ENCODE results near the gene RPTOR.

RPTOR gene

DNA sequence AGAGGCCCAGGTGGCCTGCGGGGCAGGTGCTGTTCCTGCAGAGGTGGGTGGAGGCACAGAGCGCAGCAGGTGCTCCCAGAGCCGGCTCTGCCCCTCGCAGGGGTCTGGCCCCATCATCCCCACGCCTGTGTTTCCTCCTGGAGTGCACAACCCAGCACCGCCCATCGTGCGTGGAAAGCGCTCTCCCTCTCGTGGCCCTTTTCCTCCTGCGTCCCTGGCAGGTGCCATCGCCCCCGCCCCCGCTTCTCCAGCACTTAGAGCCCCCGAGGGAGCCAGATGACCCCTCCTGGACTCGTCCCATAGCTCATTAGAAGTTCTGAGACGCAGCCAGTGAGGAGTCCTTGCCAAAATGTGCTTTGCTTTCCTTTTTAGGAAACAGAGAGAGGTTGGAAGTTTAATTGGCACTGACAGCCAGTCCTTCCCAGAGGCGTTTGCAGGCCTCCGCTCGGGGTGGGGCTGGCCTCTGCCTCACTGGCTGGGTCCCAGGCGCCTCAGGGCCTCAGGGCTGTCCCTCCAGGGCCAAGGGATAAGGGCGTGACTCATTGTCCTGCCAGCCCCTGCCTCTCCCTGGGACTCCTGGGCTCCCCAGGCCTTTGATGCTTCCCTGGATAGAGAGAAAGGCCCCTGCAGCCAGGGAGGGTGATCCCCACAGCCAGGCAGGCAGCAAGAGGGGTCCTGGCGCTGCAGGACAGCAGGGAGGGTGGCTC, 414.8 kb downstream of the RPTOR start:
- DNase-seq (ENCODE audit: low read depth in 2 of 2): peak in 1 of 2 experiments; percentile 8

DNA sequence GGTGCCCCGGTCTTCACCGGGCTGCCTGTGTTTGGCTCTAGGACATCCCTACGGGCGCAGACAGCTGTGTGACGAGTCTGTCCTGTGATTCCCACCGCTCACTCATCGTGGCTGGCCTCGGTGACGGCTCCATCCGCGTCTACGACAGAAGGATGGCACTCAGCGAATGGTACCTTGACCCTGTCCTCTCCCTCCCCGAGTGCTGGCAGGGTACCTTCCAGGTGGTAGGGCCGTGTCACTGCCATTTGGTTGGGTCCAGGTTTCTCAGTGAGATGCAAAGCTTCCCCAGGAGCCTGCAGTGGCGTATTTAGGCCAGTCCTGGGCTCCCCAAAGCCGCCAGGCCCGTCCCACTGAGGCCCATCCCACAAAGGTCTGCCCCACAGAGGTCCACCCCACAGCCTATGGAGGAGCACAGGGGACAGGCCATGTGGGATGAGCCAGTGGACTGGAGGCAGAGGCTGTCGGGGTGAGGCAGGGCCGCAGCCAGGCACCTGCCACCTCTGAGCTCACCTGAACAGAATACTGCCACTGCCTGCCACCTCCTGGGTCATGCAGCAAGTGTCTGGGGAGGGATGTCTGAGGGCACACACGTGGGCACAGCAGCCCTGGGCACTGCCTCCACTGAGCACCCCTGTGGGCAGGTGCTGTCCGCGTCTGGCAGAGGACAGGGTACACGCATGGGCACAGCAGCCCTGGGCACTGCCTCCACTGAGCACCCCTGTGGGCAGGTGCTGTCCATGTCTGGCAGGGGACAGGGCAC, 415.6 kb downstream of the RPTOR start:
- no peak for DNase-seq (ENCODE audit: low read depth in 2 of 2)

DNA sequence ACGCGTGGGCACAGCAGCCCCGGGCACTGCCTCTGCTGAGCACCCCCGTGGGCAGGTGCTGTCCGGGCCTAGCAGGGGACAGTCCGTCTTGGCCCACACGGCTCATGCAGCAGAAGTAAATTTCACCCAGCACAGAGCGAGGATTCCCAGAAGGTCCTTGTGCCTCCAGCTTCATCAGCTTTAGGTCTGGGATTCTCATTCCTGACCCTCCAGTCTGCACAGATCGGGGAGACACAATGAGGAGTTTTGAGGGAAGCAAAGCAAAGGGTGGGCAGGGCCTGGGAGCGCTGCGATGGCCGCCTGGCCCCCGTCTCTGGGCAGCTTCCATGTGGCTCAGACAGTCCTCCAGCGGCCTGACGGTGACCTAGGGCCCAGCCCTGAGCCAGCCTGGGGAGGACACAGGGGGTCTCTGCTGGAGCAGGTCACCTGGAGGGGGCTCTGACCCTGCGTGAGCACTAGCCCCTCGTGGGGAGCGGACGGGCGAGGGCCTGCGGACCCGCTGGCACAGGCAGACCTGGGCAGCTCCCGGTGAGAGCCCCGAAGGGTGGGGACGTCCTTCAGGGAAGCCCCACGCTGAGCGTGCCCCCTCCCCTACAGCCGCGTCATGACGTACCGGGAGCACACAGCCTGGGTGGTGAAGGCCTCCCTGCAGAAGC, 416.3 kb downstream of the RPTOR start:
- no peak for DNase-seq (ENCODE audit: low read depth in 2 of 2)

GRCh38 chr17:80961541-80962330, 417.1 kb downstream of the RPTOR start:
- DNase-seq (ENCODE audit: low read depth in 2 of 2): no peak

DNA sequence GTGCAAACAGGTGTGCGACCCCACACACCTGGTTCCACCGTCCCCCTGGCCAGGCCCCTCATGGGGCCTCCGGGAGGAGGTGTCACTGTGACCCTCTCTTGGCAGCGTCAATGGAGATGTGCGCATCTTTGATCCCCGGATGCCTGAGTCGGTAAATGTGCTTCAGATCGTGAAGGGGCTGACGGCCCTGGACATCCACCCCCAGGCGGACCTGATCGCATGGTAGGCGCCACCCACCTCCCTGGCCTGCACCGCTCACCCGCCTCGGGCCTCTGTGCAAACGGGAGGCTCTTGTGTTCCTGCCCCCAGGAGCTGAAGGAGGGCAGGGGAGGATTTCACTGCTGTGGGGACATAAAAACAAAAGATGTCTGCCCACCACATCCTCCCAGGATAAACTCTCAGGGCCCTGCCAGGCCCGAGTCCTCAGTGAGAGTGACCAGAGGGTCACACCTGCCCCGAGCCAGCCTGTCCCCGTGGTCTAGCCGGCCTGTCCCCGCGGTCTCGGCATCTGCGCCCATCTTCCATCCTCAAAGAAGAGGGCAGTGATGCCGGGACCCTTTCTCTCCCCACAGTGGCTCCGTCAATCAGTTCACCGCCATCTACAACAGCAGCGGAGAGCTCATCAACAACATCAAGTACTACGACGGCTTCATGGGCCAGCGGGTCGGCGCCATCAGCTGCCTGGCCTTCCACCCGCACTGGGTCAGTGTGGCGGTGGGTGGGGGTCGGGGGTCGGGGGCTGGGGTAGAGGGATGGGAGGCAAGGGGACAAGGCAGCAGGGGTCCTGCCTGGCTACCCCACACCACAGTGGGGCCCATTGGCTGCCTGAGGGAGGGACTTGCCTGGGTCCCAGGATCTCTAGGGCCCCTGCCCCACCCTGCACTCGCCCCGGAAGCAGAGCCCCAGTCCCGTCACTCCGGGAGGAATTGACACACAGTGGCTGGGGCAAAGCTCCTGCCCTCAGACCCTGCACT, 418.0 kb downstream of the RPTOR start:
- DNase-seq (ENCODE audit: low read depth in 2 of 2): no peak

DNA sequence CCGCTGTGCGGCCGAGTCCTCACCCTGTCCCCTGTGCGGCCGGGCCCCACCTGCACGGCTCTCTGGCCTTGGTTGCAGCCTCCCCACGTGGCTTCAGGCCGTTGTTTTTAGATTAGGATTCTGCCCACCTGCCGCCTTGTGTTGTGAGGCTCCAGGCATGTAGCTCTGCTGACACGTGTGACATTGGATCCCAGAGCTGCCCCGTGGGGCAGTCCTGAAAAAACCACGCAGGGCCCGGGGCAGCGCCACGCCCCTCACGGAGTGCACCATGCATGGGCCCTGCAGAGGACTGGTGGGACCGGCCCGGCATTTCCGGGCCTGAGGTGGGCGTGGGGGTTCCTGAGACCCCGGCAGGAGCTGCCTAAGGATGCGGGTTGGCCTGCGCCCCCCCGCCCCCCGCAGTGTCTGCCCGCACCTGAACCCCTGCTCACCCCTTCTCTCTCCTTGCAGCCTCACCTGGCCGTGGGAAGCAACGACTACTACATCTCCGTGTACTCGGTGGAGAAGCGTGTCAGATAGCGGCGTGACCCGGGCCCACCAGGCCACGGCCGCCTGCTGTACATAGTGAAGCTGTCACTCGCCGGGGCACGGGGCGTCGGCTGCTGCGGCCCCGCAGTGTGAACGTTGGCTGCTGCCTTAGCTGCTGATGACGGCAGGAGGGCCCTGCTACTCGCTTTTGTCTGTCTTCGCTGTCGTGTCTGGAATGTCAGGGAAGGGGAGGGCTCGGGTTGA, 419.3 kb downstream of the RPTOR start:
- no peak for DNase-seq (ENCODE audit: low read depth in 2 of 2)

DNA sequence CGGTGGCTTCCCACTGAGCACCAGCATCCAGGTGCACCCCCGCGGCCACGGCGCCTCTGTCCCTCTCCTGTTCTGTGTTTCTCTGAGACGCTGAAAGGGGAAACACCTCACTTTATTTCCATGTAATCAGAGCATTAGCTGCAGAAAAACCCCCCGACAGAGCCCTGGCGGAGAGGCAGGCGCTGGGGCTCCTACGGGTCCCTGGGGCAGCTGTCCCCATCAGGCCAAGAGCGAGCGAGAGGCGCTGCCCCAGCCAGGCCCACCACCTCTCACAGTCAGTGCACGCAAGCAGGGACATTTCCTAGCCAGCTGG, 419.9 kb downstream of the RPTOR start:
- DNase-seq (ENCODE audit: low read depth in 2 of 2): no peak

DNA sequence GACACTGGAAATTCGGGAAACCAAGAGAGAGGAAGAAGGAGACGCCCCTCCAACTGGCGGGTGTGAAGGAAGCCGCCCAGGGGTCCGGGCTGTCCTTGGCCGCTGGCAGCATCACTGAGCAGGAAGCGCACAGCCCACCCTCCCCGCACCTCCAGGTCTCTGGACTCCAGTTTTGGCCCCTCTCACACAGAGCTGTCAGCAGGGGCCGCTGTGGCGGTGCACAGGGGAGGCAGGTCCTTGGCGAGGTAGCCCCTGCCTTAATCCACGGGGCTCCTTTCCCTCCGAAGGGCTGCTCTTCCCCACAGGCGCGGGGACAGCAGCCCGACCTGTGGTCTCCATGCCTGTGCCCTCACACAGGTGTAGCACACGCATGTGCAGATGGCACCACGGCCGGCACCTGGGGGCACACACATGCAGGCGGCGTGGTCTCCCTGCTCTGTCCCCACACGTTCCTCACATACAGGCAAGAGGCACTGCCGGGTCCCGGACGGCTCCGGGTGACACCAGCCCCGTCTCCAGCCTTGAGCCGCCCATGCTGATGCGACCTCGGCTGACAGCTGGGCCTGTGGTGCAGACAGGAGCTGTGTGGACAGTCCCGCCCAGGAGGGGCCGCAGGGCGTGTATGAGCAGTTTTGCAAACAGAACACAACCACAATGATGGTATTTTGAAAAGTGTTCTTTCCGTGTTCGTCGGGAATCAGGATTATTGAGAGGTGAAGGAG, 420.4 kb downstream of the RPTOR start:
- DNase-seq (ENCODE audit: low read depth in 2 of 2): no peak

GRCh38 chr17:80965606-80966005, 421.0 kb downstream of the RPTOR start:
- DNase-seq (ENCODE audit: low read depth in 2 of 2): no peak

- DNase-seq (ENCODE audit: low read depth in 2 of 2): no peak
Measured at GRCh38 chr17:80967404-80967872, 422.8 kb downstream of the RPTOR start.

- peak in 1 of 2 experiments; percentile 5 for DNase-seq (ENCODE audit: low read depth in 2 of 2)
Measured at GRCh38 chr17:80968602-80969029, 424.0 kb downstream of the RPTOR start.

- no peak for DNase-seq (ENCODE audit: low read depth in 2 of 2)
Measured at GRCh38 chr17:80969030-80969673, 424.5 kb downstream of the RPTOR start.

GRCh38 chr17:80969674-80970043, 425.0 kb downstream of the RPTOR start:
- no peak for DNase-seq (ENCODE audit: low read depth in 2 of 2)

- DNase-seq (ENCODE audit: low read depth in 2 of 2): no peak
Measured at GRCh38 chr17:80970044-80970761, 425.6 kb downstream of the RPTOR start.

- no peak for DNase-seq (ENCODE audit: low read depth in 2 of 2)
Measured at GRCh38 chr17:80970762-80971703, 426.4 kb downstream of the RPTOR start.

DNA sequence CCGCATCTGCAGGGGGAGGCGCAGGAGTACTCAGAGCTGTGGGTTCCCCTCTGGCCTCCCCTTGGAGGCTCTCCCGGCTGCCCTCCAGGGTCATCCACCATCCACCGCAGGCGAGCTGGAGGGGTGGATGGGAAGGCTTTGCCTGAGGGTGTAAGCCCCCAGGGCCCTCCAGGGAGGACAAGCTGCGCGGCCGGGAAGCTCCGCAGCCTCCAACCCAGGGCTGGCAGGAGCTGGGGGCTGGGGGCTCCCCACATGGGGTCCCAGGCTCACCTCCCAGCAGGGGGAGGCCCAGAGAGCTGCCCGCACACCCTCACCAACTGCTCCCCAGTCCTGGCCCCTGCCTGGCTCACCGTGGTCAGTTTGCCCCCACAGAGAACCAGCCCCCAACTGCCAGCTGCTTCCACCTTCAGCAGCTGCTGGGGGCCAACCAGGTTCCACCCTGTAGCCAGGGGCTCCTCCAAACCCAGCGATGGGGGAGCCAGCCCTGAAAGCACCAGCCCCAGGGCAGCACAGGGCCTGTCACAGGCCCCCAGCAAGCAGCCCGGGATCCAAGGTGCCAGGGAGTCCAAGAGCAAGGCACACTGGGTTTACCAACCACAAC, 427.2 kb downstream of the RPTOR start:
- no peak for DNase-seq (ENCODE audit: low read depth in 2 of 2)

DNA sequence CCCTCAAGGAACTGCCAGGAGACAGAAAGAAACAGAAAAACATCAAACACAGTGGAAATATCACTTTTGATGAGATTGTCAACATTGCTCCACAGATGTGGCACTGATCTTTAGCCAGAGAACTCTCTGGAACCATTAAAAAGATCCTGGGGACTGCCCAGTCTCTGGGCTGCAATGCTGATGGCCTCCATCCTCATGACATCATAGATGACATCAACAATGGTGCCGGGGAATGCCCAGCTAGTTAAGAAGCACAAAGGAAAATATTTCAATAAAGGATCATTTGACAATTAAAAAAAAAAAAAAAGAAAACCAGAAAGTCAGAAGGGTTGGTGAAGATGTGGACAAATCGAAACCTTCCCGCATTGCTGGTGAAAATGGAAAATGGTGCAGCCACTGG, 432.1 kb downstream of the RPTOR start:
- no peak for DNase-seq (ENCODE audit: low read depth in 2 of 2)

Measured in fibroblast of skin of left quadriceps (primary cell).